GM21723 (cell line): Measurements from ENCODE around the gene CDC6.

ENCODE experiments used
- ATAC-seq: cut with Tn5 transposase; IDR thresholded peaks from one replicate; pipeline ENCODE4 v1.9.1; 2021; ENCODE audit warnings: mild to moderate bottlenecking, moderate library complexity; ENCODE audit not compliant: unreplicated experiment

The CDC6 gene

GRCh38 chr17:40351359-40352236 lies 63.9 kb downstream of the CDC6 start:
- ATAC-seq = no peak

DNA sequence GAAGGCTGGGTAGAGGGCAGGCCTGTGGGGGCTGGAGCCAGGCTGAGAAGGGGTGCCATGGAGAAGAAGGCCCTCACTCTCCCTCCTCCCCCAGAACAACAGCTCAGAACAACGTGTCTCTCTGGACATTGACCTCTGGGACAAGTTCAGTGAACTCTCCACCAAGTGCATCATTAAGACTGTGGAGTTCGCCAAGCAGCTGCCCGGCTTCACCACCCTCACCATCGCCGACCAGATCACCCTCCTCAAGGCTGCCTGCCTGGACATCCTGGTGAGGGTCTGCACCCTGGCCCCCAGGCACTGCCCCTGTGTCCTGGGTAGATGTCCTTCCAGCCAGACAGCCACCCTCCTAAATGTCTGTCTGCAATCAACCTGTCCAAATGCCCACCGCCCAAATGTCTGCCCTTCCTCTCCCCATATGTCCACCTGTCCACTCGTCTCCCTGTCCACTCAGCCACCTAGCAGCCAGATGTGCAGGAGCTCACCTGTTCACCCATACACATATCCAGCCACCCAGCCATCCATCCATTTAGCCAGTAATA lies 64.6 kb downstream of the CDC6 start:
- ATAC-seq = no peak

- ATAC-seq = no peak
These were observed 65.2 kb downstream of the CDC6 start for GRCh38 chr17:40352779-40353394.
